ENCODE results near the gene KRT13.

KRT13 gene

DNA sequence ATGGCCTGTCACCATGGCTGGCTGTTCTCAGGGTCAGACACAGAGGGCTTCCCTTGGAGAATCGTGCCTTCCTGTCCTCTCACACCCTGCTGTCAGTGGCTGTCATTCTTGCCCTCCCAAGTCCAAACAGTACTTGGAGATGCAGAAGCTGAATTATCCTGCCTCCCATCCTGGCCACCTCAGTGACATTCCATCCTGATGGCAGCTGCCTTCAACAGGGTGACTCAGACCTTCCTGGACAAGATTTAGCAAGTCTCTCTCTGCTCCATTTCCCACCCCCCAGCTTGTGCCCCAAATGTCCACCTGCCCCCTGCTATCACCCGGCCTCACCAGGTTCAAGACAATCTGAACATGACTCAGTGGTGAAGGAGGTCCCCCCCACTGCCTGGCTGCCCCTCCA, 10.9 kb downstream of the KRT13 start:
- DNase-seq (ENCODE audit: low read depth): no peak

DNA sequence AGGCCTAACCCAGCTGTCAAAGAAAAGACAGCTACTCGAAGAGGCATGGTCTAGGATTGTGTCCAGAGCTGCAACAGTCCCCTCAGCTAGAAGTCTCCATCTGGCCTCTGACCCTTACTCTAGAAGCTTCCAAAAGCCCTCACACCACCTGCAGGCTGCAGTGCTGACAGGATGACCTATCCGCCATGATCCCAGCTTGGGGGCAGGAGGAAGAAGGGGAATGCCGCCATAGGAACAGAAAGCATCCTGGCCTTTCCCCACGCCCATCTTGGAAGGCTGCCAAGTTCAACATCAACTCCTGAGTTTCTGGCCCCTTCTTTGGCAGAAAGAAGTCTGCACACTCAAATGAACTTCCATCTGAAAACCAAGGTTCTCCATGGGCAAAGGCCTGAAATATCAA, 12.6 kb downstream of the KRT13 start:
- DNase-seq (ENCODE audit: low read depth): no peak

DNA sequence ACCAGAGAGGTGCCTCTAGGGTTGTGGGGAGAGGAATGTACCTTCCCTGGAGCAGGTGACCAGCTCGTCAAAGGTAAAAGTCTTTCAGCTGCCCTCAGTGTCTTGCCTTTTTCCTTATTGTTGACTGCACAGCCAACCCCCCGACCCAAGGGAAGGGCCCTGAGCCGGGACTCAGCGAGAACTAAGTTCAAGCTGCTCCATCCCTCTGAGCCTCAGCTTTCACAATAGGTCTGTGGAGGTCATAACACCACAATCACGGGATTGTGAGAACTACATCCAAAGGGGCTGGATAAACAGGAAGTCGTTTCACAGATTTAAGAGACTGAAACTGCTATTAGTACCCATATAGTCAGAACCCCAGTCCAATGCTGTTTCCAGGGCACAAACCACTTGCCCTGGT, 13.1 kb downstream of the KRT13 start:
- DNase-seq (ENCODE audit: low read depth): no peak

DNA sequence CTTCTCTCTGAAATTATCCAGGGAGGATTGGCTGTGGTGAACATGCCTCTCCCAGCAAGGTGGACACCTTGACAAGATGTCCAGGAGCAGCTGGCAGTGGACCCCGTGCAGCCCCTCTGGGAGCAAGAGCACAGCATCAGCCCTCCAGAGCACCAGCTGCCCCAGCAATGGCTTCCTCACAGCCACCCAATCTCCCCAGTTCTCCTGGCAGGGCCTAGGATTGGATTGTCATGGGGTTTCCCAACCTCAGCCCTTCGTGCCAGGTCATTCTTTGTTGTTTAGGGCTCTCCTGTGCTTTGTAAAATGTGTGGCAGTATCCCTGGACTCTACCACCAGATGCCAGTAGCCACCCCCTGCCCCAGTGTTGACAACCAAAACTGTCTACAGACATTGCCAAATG, 13.9 kb downstream of the KRT13 start:
- DNase-seq (ENCODE audit: low read depth): no peak

DNA sequence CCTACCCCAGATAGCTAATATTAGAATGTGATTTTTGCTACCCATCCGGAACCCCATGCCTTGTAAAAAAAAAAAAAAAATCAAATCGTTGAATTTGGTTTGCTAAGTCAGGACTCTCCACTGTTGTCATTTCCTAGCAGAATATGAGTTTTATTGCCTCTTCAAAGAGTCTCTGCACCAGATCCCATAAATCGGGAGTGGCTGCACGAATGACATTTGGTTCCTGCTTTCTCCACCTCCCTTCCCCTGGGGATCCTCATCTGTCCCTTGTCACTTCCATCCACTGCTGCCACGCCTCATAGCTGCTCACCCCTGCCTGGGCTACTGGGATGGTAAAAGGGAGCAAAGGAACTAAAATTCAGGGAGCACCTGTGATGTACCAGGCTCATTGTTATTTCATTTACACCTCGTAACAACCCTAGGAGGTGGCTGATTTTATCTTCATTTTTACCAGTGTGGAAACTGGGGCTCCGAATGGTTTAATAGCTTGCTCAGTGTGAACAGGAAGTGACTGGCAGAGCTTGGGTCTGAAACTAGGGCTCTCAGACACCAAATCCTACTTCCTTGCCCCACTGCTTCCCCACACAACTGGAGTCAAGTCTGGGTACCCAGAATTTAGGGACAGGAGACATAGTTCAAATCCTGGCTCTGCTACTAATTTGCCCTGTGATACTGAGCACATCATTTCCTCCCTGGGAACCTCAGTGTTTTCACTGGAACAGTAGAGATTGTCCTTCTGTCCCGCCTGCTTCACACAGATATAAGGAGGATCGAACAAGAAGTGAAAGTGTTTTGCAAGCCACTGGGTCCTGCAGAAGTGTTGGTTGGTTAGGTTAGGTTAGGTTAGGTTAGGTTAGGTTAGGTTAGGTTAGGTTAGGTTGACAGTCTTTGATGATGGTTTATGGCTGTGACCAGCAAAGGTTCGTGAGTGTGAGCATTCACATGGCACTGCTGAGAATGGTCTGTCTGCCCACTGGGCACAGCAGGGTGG, 15.1 kb downstream of the KRT13 start:
- DNase-seq (ENCODE audit: low read depth): no peak

DNA sequence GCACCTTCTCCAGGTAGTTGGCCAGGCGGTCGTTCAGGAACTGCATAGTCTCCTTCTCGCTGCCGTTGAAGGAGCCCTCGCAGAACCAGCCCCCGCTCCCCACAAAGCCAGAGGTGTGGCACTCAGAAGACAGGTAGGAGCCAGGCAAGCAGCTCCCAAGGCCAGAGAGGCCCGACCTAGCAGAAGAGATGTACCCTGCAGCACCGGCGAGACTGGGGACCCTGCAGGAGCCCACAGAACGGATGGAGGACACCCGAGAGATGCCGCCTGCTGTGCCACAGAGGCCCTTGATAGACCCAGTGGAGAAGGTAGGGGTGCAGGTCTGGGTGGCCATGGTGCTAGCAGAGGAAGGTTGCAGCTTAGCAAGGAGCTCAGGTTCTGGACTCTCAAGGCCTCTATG, 15.9 kb downstream of the KRT13 start, which contains the start of gene KRT36:
TSS of gene KRT36 (minus strand) at position 380 of the 400 bp plus-strand sequence. CDS start at position 334, 46 bp downstream.
- DNase-seq (ENCODE audit: low read depth): no peak

DNA sequence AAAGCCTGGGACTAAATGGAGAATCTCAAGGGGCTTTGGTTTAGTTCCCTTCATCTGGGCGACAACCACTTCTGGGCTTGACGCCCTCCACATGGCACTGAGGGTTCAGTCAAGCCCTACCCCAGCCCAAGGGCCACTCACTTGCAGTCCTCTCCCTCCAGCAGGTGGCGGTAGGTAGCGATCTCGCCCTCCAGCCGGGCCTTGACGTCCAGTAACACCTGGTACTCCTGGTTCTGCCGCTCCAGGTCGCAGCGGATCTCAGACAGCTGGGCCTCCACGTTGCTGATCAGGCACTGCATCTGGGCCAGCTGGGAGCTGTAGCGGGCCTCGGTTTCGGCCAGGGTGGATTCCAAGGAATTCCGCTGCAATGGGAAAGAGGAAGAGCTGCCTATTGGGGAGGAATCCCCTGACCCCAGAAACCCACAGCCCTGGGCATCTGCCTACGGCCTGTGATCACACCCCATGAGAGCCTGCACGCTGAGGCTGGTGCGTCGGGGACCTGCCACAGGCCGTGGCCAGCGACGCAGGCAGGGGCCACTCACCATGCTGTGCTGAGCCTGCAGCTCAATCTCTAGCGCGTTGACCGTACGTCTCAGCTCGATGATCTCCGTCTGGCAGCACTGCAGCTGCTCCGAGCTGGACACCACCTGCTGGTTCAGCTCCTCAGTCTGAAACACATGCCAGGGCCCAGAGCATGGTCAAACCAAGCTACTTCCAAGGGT, 18.4 kb downstream of the KRT13 start:
- peak; percentile 17 for DNase-seq (ENCODE audit: low read depth)

DNA sequence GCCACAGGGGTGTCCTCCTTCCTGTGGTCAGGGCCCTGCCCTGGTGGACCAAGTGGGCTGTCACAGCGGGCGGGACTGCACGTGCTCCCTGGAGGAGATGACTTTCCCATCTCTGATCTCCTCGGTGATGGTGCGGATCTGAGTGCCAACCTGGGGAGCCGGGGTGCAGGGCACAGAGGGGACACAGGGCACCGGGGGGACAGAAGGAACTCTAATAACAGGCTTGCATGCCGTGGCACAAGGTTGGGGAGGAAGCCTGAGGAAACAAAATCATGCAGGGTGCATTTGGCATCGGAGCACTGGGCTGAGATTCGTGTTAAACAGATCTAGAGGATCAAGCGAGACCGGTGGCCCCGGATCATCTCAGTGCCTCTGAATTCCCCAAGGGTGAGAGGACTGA, 19.1 kb downstream of the KRT13 start:
- no peak for DNase-seq (ENCODE audit: low read depth)

DNA sequence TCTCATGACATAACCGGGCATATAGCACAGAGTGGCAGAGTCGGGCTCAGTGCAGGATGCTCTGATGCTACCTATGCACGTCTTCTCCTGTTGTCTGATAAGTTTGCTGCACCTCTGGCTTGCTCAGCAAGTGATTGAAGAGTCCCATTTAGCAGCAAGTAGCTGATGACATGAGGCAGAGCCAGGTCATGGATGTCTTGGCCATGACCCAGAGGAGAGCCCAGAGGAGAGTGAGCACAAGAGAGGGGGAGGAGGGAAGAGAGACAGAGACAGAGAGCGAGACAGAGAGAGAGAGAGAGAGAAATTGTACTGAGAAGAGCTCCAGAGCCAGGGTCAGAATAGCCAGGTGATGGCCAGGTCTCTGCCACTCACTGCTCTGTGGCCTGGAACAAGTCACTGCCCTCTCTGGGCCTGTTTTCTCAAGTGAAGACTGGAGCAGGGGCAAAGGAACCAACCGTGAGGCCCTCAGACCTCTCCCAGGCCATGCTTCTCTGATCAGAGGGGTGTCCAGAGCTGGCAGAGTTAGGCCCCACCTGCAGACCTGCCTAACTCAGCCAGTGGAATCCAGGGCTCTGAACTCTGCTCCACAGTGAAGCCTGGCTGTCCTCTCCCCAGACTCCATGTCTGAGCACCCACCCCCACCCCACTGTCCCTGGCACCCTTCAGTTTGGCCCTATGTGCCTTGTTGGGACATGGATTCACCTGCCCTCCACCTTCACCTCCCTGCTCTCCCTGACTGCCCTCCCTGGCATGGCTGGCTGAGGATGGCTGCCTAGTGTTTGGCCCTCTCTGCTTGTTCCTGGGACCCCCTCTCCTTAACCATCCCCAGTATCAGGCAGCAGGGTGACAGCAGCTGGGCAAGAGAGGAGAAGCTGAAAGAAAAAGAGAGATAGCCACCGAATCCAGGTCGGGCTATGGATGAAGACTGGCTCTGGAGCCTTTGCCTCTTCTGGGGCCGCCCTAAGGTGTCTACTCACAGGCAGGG, 20.2 kb downstream of the KRT13 start:
- no peak for DNase-seq (ENCODE audit: low read depth)

DNA sequence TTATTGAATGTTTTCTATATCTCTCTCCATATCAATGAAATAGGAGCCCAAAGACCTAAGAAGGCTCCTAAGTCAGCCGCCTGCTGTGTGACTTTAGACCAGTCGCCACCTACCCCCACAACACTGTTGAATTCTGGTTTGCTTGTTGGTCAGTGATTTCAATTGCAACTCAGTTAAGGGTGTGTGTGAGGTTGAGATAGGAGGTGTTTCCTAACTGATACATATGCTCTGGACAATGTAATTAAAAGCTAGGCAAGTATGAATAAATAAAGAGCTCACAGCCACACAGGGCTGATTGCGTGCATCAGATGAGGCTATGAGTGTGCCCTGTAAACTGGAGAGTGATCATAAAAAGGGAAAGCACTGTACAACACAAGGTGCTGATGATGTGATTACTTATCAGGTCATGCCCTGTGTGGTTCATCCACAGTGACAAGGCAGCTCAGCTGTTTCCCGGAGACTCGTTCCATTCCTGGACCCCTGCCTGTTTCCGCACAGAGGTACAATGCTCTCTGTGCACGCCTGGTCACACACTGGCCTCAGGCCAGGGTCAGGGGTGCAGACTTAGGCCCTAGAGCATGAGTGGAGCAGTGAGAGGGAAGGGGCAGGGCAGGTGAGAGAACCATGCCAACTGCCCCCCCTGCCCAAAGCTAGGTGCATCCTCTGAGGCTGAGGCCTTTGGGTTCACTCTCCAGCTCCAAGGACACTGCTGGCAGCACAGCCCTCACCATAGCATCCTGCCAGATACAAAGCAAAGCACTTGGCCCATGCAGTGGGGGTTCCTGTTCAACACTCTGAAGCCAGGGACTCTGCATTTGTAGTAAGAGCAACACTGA, 21.2 kb downstream of the KRT13 start:
- no peak for DNase-seq (ENCODE audit: low read depth)

DNA sequence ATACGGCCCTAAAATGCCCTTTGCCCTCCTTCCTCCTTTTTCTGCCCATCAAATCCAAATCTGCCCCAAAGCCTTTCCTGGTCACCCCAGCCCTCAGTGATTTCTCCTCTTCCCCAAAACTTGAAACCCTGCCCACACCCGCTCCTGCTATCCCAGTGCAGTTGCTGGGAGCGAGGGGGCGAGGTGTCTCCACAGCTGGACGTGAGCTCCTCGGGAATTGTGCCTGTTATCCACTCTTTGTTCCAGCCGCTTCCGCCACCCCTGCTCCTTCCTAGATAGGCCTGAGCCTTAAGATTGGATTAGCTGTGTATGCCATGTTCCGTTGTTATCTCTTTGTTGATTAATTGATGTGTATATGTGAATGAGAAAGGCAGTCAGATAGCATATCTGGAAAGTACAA, 21.9 kb downstream of the KRT13 start:
- no peak for DNase-seq (ENCODE audit: low read depth)

DNA sequence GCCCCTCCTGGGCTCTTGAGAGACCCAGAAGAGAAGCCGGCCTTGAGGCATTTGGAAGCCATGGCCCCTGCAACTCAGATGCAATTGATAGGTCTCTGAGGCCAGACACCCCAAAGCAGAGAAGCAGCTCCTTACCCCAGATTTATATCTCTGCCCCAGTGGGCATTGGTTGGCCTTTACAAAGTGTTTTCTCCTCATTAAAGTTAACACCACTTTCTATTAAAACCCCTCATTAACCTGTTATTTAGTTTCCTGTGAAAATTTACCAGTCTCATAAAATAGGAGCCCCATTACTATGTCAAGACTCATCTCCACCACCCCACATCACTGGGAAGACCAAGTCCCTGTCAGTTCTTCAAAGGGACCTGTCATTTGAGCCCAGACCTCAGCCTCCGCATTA, 24.4 kb downstream of the KRT13 start, which contains the start of gene KRT35:
TSS of gene KRT35 (minus strand) at position 116 of the 400 bp plus-strand sequence. CDS start at position 62, 54 bp downstream.
- no peak for DNase-seq (ENCODE audit: low read depth)

DNA sequence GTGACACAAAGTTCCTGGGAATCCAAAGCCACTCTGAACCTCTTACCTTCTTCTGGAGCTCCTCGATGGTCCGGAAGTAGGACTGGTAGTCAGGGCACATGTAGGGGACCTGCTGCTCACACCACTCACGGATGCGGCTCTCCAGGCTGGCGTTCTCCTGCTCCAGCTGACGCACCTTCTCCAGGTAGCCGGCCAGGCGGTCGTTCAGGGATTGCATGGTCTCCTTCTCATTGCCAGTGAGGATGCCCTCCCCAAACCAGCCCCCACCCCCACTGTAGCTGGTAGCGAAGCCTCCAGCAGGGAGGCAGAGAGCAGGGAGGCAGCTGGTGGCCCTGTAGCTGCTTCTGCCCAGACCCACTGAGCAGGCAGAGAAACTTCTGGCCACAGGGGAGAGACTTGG, 24.8 kb downstream of the KRT13 start:
- DNase-seq (ENCODE audit: low read depth): no peak

DNA sequence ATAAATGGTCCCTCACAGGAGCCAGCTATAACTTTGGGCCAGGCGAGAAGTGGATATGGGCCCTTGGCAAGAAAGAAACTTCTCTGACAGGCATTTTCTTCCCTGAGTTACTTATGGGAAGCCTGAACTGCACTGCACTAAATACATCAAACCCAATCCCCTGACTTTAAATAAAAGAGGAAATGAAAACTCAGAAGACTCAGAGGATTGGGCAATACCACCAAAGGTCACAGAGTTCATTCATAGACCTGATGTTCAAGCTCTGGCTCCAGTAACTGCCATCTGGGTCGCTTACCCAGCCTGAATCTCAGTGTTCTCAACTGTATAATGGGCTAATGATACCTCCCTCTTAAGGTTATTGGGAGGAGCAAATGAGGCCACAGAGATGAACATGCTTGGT, 25.3 kb downstream of the KRT13 start:
- no peak for DNase-seq (ENCODE audit: low read depth)

DNA sequence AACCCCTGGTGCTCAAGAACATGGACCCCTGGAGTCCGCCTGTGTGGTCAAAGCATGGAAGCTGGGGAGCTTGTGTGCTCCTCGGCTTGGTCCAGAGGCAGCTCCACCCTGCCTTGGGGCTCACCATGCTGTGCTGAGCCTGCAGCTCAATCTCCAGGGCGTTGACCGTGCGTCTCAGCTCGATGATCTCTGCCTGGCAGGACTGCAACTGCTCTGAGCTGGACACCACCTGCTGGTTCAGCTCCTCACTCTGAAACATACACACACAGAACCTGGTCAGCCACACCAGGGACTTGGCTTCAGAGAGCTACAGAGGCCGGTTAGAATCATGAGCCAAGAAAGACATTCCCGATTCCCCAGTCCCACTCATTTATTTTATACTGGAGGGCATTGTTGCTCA, 27.2 kb downstream of the KRT13 start:
- DNase-seq (ENCODE audit: low read depth): no peak

DNA sequence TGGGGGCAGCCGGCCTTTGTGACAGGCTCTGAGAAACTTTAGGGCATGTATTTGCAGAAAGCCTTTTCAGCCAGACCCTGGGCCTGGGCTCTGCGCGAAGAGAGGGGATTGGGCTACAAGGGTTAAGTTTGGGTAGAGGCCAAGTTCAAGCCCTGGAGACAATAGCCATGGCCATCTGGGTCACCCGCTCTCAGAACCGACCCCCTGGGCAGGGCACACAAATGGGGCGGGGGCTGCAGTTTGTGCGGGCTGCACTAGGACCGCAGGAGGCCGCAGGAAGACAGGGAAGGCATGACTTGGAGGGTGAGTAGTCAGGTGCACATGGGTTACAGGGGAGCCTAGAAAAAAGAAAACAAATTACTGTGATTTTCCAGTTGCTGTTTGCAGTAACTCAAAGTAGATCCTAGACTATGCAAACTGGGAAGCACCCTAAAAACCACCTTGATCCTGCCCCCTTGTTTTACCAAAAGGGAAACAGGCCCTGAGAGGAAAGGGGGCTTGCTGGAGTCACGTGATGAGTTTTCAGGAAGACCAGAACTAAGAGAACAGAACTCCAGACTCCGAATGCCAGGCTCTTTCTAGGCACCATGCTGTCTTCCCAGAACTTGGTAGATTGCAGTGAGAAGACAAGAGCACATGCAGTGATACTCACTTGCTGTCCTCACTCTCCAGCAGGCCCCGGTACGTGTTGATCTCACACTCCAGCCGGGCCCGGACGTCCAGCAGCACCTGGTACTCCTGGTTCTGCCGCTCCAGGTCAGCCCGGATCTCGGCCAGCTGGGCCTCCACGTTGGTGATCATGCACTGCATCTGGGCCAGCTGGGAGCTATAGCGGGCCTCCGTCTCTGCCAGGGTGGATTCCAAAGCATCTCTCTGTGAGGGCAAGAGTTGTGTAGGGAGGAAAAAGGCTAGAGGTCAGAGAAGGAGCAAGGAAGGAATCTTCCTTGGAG, 28.3 kb downstream of the KRT13 start:
- DNase-seq (ENCODE audit: low read depth): no peak

DNA sequence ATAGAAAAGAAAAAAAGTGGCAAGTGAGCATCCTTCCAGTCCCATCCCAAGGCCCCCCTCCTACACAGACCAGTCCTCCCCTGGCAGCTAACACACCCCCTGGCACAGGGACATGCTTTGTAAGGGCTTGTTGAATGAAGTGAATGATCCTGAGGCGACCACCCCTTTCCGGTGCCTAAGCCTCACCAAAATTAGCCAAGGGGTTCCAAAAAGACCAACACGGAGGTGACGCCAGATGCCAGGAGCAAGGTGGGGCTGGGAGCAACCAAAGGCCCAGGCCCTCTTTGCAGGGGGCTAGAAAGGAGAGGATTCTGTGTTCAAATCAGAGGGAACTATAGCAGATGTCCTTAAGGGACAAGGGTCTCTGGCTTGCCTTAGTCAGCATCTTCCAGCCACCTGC, 30.0 kb downstream of the KRT13 start:
- DNase-seq (ENCODE audit: low read depth): no peak

DNA sequence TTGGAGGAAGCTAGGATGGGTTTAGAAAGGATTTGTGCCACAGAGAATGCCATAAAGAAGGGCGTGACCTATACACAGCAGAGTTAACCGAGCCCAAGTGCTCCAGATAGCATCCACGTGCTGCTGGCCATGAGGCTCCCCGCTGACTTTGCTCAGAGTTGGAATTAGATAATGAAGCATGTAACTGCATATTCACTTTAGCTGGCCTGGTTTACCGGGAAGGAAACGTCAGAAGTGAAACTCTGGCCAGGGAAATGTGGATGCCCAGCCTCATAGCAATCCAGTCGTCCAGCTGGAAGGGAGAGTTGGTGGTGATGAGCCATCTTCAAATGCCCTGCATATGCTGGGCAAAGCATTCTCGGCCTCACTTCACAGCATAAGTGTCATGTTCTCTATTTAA, 30.5 kb downstream of the KRT13 start:
- no peak for DNase-seq (ENCODE audit: low read depth)

DNA sequence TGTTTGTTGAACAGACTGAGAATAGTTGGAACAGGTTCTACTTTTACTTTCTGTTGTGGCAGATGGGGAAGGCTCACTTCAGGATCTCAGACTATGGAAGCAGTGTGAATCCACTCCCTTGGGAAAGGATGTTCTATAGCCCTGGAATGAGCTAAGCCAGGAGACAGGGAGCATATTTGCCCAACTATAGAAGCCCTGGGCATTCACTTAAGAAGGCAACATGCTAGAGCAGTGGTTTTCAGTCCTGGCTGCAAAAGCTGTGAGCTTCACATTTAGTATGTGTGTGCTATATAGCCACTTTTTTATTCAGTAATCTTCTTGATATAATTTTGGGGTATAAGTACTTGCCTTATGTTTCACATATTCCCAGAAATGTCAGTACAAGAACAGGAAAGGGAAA, 37.1 kb downstream of the KRT13 start:
- DNase-seq (ENCODE audit: low read depth): no peak

DNA sequence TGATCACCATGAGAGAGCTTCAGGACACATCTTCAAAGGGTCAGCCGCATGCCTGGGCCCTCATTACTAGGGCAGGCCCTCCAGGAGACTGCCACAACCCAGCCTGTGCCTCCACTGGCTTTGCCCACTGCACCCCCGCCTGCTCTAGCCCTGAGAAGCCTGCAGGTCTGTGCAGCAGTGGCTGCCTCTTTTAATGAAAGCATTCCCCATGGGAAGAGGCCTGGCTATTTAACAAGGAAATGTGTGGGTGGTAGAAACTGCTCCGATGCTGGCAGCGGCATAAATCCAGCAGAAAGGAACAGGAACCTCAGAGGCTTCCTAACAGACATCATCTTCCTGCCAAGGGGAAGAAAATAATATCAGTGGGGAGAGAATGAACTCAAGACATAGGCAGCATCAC, 37.9 kb downstream of the KRT13 start:
- DNase-seq (ENCODE audit: low read depth): no peak
